GM19467 (cell line): Measurements from ENCODE around the gene NPY5R.

Experiments used
- ATAC-seq: cut with Tn5 transposase; IDR thresholded peaks from one replicate; pipeline ENCODE4 v1.9.1; 2021; ENCODE audit warnings: mild to moderate bottlenecking, moderate library complexity; ENCODE audit not compliant: unreplicated experiment

The NPY5R gene

DNA sequence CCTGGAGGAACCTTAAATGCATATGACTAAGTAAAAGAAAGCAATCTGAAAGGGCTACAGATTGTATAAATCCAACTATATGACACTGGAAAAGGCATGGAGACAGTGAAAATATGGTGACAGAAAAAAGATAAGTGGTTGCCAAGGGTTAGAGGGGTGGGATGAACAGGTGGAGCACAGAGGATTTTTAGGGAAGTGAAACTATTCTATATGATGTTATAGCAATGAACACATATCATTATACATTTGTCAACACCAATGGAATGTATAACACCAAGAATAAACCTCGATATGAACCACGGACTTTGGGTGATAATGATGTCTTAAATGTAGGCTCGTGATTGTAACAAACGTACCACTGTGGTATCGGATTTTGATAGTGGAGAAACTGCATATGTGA, 40.7 kb downstream of the NPY5R start:
- ATAC-seq = no peak

DNA sequence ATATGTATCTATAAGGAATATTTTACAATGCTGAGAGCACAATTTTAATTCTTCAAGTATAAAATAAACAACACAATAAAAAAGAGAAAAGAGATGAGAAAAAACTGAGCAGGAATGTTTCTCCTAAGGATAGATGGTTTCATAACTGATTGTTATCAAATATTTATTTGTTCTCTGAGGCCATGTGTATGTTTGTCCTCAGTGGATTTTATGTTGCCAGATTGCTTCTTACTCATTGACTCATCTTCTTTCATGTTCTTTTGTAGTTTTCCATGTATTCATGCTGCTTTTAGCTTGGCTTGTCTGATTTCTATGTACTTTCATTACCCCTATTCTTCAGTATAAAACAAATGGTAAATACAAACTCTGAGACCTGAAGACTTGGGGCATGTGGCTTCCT, 41.2 kb downstream of the NPY5R start:
- ATAC-seq = no peak

- no peak for ATAC-seq
These were observed 41.8 kb downstream of the NPY5R start for GRCh38 chr4:163385466-163385865.

- no peak for ATAC-seq
These were observed 48.1 kb downstream of the NPY5R start for GRCh38 chr4:163391756-163392155.

DNA sequence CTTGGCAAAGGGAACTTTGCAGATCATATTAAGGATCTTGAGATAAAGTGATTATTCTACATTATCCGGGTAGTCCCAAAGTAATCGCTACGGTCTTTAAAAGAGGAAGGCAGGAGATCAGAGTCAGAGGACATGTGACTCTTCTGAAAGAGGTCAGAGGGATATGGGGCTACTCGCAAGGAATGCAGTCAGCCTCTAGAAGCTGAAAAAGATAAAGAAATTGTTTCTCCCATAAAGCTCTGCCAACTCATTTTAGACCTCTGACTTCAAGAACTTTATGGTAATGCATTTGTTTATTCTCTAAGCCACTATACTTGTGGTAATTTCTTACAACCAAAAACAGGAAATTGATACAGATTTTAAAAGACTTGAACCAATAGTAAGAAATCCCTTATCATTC, 48.6 kb downstream of the NPY5R start:
- ATAC-seq = no peak

GRCh38 chr4:163393471-163393870, 49.8 kb downstream of the NPY5R start:
- ATAC-seq = no peak

- no peak for ATAC-seq
These were observed 51.4 kb downstream of the NPY5R start for GRCh38 chr4:163395055-163395454.

GRCh38 chr4:163395758-163396157, 52.1 kb downstream of the NPY5R start:
- no peak for ATAC-seq

GRCh38 chr4:163398238-163398637, 54.5 kb downstream of the NPY5R start:
- ATAC-seq = no peak

DNA sequence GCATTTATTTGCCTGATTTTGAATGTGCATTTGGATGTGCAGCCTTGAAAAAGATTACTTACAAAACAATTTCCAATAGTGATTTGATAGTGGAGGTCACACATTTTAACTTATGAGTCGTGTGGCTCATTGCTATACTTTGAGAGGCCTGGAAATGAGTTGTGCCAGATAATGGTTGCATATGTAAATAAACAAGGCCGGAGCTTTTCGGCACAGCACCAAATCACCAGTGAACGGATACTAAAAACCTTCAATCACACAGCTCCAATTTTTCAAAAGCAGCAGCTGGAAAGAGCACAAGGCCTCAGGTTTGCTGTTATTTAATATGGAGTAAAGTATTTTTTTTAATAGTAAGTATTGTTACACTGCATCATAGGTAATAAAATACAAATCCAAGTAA, 57.2 kb downstream of the NPY5R start:
- no peak for ATAC-seq
